Tibial artery (tissue), 4 donors: Measurements from ENCODE around the gene LITAF.

Experiments
- DNase-seq, 2 donors: peaks; one replicate each; pipeline ENCODE4 v3.0.0-alpha.2; 2019
- H3K27ac ChIP-seq, 2 donors: fragments of 200-600 bp; sonication (generic) in 1 of 2; 1 replicate in 1 of 2; 2 replicates in 1 of 2; pipeline ENCODE4 v1.5.1; 2018 to 2019; ENCODE audit warnings: mild to moderate bottlenecking in 1 of 2
- H3K27me3 ChIP-seq, 2 donors: fragments of 200-600 bp; sonication (generic) in 1 of 2; one replicate each; pipeline versions ENCODE4 v1.5.1 to v1.6.0; 2016 to 2019
- H3K36me3 ChIP-seq, 3 donors: fragments of 200-600 bp; sonication (generic) in 2 of 3; one replicate each; pipeline ENCODE4 v1.5.1; 2016 to 2019; ENCODE audit warnings: mild to moderate bottlenecking in 2 of 3
- H3K4me1 ChIP-seq, 4 donors: fragments of 200-600 bp; sonication (generic) in 2 of 4; 1 replicate in 3 of 4; 2 replicates in 1 of 4; pipeline ENCODE4 v1.5.1; 2016 to 2019
- H3K4me3 ChIP-seq, 2 donors: fragments of 200-600 bp; sonication (generic) in 1 of 2; 1 replicate in 1 of 2; 2 replicates in 1 of 2; pipeline ENCODE4 v1.5.1; 2018 to 2019; ENCODE audit warnings: mild to moderate bottlenecking in 2 of 2
- H3K9me3 ChIP-seq, 3 donors: fragments of 200-600 bp; sonication (generic) in 1 of 3; one replicate each; pipeline ENCODE4 v1.5.1; 2016 to 2019
- CTCF ChIP-seq, 2 experiments: fragments of 200-600 bp in 1 of 2; fragments of 450-650 bp in 1 of 2; IDR thresholded peaks; one replicate each; pipeline ENCODE4 v1.5.1; 2017 to 2019; ENCODE audit warnings: antibody characterized with exemption in 2 of 2, mild to moderate bottlenecking in 1 of 2, moderate library complexity in 1 of 2
- intact Hi-C: fragments of 100-400 bp; cut with DNase I; formaldehyde crosslinking; loops from one replicate; pipeline ENCODE4 v1.15.0; 2023; ENCODE audit warnings: low total_unique reads

LITAF gene

GRCh38 chr16:11586378-11586855, 302 bp downstream of the LITAF start:
- peak in 1 of 2 experiments; percentile 10 for TF ChIP-seq CTCF (IDR thresholded peaks at IDR 0.05)
- peak overlapping the region; percentile 96 for H3K27ac ChIP-seq
- intact Hi-C loops: loop anchor here (5.0 kb wide), 1 partner anchor 89 kb away; no protein-coding TSS in a partner anchor
- H3K9me3 ChIP-seq: no peaks in the 10 kb centered on the region
- no peaks in the 10 kb centered on the region for H3K36me3 ChIP-seq
- peak overlapping the region; percentile 78 to 83 for H3K4me3 ChIP-seq
- no peaks in the 10 kb centered on the region for H3K27me3 ChIP-seq
- no peak for DNase-seq
- H3K4me1 ChIP-seq: peaks cover 0 to 44% (median 20%) of the 10 kb centered on the region in 4 donors

GRCh38 chr16:11585460-11586377, 1.0 kb downstream of the LITAF start:
- Histone ChIP-seq H3K27me3 (no peaks in the 10 kb centered on the region), H3K4me1 (peaks cover 0 to 46% (median 20%) of the 10 kb centered on the region in 4 donors), H3K27ac (peak overlapping the region; percentile 96), H3K36me3 (no peaks in the 10 kb centered on the region), H3K9me3 (no peaks in the 10 kb centered on the region), H3K4me3 (peak overlapping the region; percentile 78 to 83)
- intact Hi-C loops: loop anchor here (5.0 kb wide), 1 partner anchor 88 kb away; no protein-coding TSS in a partner anchor
- no peak for TF ChIP-seq CTCF (IDR thresholded peaks at IDR 0.05)
- peak in 1 of 2 donors; percentile 42 for DNase-seq

GRCh38 chr16:11583889-11584565, 2.7 kb downstream of the LITAF start:
- peak in 1 of 2 donors; percentile 42 for DNase-seq
- Histone ChIP-seq H3K36me3 (no peaks in the 10 kb centered on the region), H3K27ac (peak overlapping the region; percentile 96), H3K4me1 (peaks cover 0 to 46% (median 23%) of the 10 kb centered on the region in 4 donors), H3K4me3 (peak overlapping the region in 1 of 2 donors; percentile 12), H3K9me3 (no peaks in the 10 kb centered on the region), H3K27me3 (no peaks in the 10 kb centered on the region)
- no peak for TF ChIP-seq CTCF (IDR thresholded peaks at IDR 0.05)
- intact Hi-C loops: no loop called here

- Histone ChIP-seq H3K9me3 (no peaks in the 10 kb centered on the region), H3K4me3 (no peak overlapping the region), H3K4me1 (peaks cover 0 to 46% (median 23%) of the 10 kb centered on the region in 4 donors), H3K27ac (peak overlapping the region; percentile 96), H3K27me3 (no peaks in the 10 kb centered on the region), H3K36me3 (peaks cover 0 to 1% (median 0%) of the 10 kb centered on the region in 3 donors)
- intact Hi-C loops: no loop called here
- DNase-seq: no peak
- TF ChIP-seq CTCF (IDR thresholded peaks at IDR 0.05): no peak
Observed at GRCh38 chr16:11583166-11583565, 3.6 kb downstream of the LITAF start.

GRCh38 chr16:11582157-11582814, 4.4 kb downstream of the LITAF start:
- intact Hi-C loops: no loop called here
- Histone ChIP-seq H3K27ac (peak overlapping the region; percentile 96), H3K4me1 (peaks cover 0 to 46% (median 22%) of the 10 kb centered on the region in 4 donors), H3K27me3 (no peaks in the 10 kb centered on the region), H3K9me3 (no peaks in the 10 kb centered on the region), H3K4me3 (no peak overlapping the region), H3K36me3 (peaks cover 0 to 4% (median 0%) of the 10 kb centered on the region in 3 donors)
- no peak for DNase-seq
- no peak for TF ChIP-seq CTCF (IDR thresholded peaks at IDR 0.05)
